WTC11 (cell line): ENCODE measurements around the gene FLYWCH2.

Experiments used
- JUN ChIP-seq: sonication (generic); formaldehyde crosslinking; IDR thresholded peaks from 2 replicates; pipeline ENCODE4 v1.8.0; 2023; ENCODE audit warnings: mild to moderate bottlenecking, missing genetic modification reagents
- TP53 ChIP-seq: sonication (generic); formaldehyde crosslinking; IDR thresholded peaks from 2 replicates; pipeline ENCODE4 v1.8.1; 2023; ENCODE audit warnings: mild to moderate bottlenecking, missing genetic modification reagents
- ZNF138 ChIP-seq: sonication (generic); formaldehyde crosslinking; conservative IDR thresholded peaks from 2 replicates; pipeline ENCODE4 v1.8.1; 2022; ENCODE audit warnings: mild to moderate bottlenecking, moderate library complexity, missing genetic modification reagents
- TF ChIP-seq, protein P1 (sequence below): sonication (generic); formaldehyde crosslinking; IDR thresholded peaks from 2 replicates; pipeline ENCODE4 v1.8.1; 2022; ENCODE audit warnings: low read depth, missing genetic modification reagents, borderline replicate concordance

GRCh38 chr16:2874912-2875362 is 8.1 kb upstream of the FLYWCH2 start:
- no peak for TF ChIP-seq JUN (CRISPR knock-in tag)
- TF ChIP-seq TP53 (CRISPR knock-in tag), result no peak
- TF ChIP-seq, protein P1, sequence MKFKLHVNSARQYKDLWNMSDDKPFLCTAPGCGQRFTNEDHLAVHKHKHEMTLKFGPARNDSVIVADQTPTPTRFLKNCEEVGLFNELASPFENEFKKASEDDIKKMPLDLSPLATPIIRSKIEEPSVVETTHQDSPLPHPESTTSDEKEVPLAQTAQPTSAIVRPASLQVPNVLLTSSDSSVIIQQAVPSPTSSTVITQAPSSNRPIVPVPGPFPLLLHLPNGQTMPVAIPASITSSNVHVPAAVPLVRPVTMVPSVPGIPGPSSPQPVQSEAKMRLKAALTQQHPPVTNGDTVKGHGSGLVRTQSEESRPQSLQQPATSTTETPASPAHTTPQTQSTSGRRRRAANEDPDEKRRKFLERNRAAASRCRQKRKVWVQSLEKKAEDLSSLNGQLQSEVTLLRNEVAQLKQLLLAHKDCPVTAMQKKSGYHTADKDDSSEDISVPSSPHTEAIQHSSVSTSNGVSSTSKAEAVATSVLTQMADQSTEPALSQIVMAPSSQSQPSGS (CRISPR knock-in tag), result no peak
- no peak for TF ChIP-seq ZNF138 (CRISPR knock-in tag)
